Frontal cortex (tissue), 4 donors: Measurements from ENCODE around the gene PPM1H. TPM values are rescaled to one million over a fixed set of nuclear protein-coding genes. Genes with fewer than 3 reads are reported as not detected.

Source experiments
- DNase-seq, 2 donors: peaks; one replicate each; pipeline ENCODE4 v3.0.0; 2012; ENCODE audit warnings: low spot score in 2 of 2
- FAIRE-seq: peaks from 2 replicates; lab custom pipeline; 2012; peaks lifted over from hg19 to GRCh38; lab: Jason Lieb, UNC
- total RNA-seq: library from RNA; depleted of rRNA; stranded (reverse); fragments of >200 nt; gene quantifications from one replicate; pipeline ENCODE4 v1.2.3, GENCODE V29; 2014
- donor health status: control.
- donor health status: control.
- donor health status: control.

Gene PPM1H
- total RNA-seq, 1 donor from 2014 or later: 11.8 TPM

GRCh38 chr12:62642486-62642885 is 292.5 kb downstream of the PPM1H start:
- DNase-seq: no peak
- no peak for FAIRE-seq

DNA sequence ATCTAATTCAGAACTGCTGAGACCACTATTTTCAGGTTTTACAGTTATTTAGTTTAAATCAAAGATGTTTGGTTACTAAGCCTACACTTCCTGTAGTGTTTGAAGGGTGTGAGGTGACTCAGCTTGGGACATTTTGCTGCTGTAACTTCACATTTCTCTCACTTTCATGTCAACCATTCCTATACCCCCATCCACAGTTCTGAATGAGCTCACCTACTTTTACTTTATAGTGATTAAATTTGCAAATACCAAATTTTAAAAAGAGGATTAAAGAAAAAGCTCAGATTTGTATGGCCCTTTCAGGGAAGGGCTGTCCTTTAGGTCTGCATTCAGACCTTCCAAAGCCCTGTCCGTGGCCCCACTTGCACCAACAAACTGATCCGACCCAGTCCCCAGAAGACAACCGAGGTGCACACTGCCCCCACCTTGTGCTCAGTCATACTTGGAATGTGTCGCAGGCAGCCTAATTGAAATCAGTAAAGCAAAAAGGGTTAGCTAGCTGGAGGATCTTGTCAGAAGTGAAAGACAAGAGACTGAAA is 294.0 kb downstream of the PPM1H start:
- FAIRE-seq (no peak), DNase-seq (no peak)

GRCh38 chr12:62637679-62638078 is 297.3 kb downstream of the PPM1H start:
- FAIRE-seq (no peak), DNase-seq (no peak)

- FAIRE-seq (no peak), DNase-seq (no peak)
Measured at GRCh38 chr12:62635649-62636048, 299.3 kb downstream of the PPM1H start.

DNA sequence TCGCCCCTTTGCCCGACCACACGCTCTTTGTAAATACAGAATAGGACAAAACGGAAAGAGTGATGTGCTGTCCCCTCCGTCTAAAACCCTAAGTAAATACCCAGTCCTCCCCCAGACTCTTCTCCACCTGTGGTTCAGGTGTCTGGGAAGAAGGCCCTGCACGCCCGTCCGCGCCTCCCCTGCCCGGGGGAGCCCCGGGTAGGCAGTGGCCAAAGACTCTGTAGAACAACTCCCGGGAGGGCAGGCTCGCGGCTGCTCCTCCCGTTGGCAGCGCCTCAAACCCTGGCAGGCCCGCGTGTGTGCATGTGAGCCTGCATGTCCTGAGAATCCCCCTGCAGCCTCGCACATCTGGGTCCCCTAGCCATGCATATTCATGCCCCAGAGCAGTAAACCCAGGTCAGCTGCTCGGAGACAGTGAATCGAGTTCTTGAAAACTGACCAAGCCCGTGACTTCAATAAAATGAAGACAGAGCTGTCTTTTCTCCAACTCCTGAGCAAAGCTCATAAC is 302.5 kb downstream of the PPM1H start:
- no peak for FAIRE-seq
- peak; percentile 45 to 61 for DNase-seq

DNA sequence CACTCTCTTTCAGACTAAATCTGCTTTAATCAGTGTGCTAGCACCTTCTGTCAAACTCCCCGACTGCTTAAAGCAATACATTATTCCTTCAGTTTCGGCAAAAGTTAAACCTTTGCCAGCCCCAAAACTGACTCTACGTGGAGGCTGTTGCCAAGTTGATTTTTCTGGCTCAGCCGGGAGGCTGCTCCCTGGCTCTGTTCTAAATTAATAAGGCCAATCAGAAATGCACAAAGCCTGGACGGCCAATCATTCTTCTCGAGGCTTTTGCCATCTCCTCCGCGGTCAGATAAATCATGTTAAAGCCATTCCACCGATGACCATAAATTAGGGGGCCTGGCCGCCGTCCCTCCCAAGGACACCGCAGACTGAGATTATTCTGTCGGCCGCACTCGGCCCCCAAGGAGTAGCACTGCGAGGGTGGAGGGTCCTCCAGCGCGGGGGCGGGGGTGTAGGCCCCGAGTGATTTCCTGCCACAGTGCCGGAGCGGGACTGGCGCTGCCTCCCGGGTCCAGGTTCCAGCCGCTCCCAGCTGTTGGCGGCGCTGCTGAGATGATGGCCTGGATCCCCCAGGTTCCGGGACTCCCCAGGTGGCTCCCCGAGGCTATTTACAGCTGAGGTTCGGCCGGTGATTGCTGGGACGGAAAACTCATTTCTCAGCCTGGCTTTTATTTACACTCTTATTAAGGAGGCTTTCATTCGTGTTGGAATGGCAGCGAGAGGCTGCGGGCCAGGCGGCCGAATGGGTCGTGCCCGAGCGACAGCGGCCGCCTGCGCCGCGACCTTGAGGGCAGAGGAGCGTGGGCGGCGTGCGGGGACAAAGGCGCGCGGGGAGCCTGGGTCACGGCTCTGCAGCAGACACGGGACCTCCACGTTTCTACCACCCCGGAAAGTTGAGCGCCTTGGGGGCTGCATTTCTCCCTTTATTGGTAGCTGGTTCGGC is 303.2 kb downstream of the PPM1H start:
- no peak for FAIRE-seq
- DNase-seq: peak; percentile 66 to 74

DNA sequence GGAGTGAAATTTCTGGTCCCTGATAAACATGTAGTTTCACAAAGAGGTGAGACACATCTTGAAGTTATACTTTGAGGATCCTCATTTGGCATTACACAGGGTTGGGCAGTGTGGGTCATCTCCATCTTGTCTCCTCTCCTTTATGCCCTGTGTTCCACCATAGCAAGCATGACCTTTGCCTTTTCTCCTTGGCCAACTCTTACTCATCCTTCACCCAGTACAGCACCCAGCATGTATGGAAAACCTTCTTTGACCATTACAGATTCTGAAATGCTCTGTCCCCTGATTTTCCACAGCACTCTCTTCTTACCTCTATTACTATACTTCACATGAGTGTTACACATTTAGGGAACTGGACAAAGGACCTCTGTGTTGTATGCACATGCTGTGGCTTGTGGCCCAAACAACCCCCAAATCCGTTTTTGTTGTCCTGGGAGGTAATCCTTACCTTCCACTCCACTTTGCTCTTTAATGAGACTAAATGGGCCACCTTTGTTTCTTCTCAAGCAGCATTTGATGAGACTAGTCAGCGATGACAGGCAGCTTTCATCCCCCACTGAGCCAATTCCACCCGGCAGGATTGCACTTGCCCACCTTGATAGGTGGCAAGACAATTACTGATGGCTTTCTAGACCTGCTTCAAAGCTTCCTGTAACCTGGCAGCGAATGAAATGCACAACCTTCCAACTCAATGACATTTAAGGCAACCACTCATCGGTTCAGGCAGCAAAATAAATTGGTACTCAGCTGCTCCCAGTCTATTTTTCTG is 304.8 kb downstream of the PPM1H start:
- no peak for DNase-seq
- no peak for FAIRE-seq

- FAIRE-seq (no peak), DNase-seq (no peak)
Measured at GRCh38 chr12:62629413-62629812, 305.5 kb downstream of the PPM1H start.

GRCh38 chr12:62627181-62627580 is 307.8 kb downstream of the PPM1H start:
- no peak for FAIRE-seq
- DNase-seq: no peak

DNA sequence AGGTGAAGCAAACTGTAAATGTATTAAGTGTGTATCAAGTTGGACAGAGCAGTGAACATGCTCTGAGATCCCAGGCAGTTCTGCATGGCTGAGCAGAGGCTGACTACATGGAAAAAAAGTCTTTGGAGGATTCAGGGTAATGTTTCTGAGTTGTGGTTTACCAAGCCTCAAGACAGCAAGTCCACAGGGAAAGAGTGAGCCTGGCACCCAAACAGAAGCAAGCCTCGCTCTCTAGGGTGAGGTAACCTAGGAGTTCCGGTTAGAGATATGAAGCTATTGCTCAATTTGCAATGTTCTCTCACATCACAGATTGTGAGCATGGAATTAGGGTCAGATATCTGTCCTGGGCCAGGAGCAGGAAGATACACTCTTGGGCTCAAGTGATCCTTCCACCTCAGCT is 309.7 kb downstream of the PPM1H start:
- no peak for FAIRE-seq
- DNase-seq: no peak

DNA sequence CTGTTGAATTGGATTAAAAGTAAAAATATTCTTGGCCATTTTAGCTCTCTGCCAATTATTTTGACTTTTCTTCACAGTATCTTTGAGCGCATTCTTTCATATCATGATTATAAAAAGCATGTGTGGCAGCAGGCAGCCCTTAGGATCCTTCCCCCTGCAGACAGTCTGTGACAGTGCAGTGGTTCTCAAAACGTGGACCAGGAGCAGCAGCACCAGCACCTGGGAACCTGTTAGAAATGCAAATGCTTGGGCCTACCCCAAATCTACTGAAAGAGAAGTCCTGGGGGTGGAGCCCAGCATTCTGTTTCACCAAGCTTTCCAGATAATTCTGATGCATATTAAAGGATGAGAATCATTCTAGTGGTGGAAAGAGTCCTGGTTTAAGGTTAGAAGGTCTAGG is 312.8 kb downstream of the PPM1H start:
- no peak for FAIRE-seq
- DNase-seq: no peak

- FAIRE-seq: no peak
- no peak for DNase-seq
Measured at GRCh38 chr12:62621101-62621638, 313.8 kb downstream of the PPM1H start.

GRCh38 chr12:62618930-62619329 is 316.0 kb downstream of the PPM1H start:
- no peak for FAIRE-seq
- DNase-seq: no peak

DNA sequence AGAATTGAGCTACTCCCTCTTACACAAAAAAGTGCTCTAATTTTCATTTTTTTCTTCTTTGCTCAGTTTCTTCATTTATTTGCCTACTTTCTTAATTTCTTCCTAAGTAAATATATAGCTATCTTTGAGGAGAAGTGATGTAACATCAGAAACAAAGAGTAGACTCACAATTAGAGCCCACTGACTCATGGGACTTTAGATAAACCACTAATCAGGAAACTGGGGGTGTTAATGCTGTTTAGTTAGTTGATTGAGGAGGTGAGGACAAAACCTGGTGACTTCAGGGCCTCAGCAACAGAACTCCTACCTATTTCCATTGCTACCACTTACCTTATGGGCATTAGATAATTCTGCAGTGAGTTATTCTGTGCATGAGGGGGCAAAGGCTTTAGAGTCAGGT is 316.6 kb downstream of the PPM1H start:
- no peak for FAIRE-seq
- DNase-seq: no peak

GRCh38 chr12:62613081-62613480 is 321.9 kb downstream of the PPM1H start:
- FAIRE-seq: no peak
- DNase-seq: no peak

- FAIRE-seq (no peak), DNase-seq (no peak)
Measured at GRCh38 chr12:62606654-62607053, 328.3 kb downstream of the PPM1H start.

- FAIRE-seq (no peak), DNase-seq (no peak)
Measured at GRCh38 chr12:62605981-62606380, 329.0 kb downstream of the PPM1H start.

DNA sequence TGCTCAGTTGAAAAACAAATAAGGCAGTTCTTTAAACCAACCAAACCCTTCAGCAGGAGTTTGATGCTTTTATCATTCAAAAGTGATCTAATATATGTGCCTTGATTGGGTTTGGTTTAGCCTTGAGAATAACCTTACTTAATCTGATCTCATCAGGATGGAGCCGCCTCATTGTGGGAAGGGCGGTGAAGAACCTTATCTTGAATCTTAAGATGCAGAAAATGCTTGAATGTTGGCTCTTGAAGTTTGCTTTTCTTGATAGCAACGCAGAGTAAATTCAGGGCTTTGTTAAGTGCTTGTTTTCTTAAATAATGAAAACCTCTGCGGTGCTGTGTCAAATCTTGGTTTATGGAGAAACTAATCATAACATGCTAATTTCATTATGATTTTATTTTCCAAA is 330.1 kb downstream of the PPM1H start:
- no peak for FAIRE-seq
- no peak for DNase-seq

- no peak for FAIRE-seq
- DNase-seq: no peak
Measured at GRCh38 chr12:62604373-62604772, 330.6 kb downstream of the PPM1H start.

DNA sequence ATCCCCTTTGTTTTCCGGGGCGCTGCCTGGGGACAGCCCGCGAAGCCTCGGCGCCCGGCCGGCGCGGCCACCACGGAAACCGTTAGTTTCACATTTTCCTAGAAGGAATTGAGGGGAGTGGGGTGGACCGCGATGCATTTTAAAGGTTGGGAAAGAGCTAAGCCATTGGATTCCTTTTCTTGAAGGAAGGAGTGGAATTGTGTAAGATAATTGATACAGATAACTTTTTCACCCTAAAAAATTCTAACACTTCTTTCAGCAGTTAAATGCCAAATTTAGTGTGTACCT is 331.2 kb downstream of the PPM1H start:
- FAIRE-seq (no peak), DNase-seq (no peak)
